IPS-15b (cell line): ENCODE results near the gene CLEC6A.
A peak's percentile ranks its signal among the peaks of the same experiment; 100 is the strongest.

ENCODE experiments used
- H3K27me3 ChIP-seq: one replicate; pipeline ENCODE4 v1.6.1; 2013; ENCODE audit warnings: low read length; ENCODE audit not compliant: control insufficient read depth, insufficient read depth
- H3K36me3 ChIP-seq: one replicate; pipeline ENCODE4 v1.6.1; 2013; ENCODE audit warnings: low read length; ENCODE audit not compliant: control insufficient read depth, insufficient read depth
- H3K4me1 ChIP-seq: one replicate; pipeline ENCODE4 v1.6.1; 2013; ENCODE audit warnings: mild to moderate bottlenecking, low read length; ENCODE audit not compliant: control insufficient read depth, insufficient read depth
- H3K4me3 ChIP-seq: one replicate; pipeline ENCODE4 v1.5.1; 2013; ENCODE audit warnings: low read depth, low read length
- H3K9ac ChIP-seq: one replicate; pipeline ENCODE4 v1.6.1; 2013; ENCODE audit warnings: low read depth, mild to moderate bottlenecking, low read length
- H3K9me3 ChIP-seq: one replicate; pipeline ENCODE4 v1.6.1; 2013; ENCODE audit warnings: mild to moderate bottlenecking, low read length; ENCODE audit not compliant: control insufficient read depth, insufficient read depth

The CLEC6A gene

GRCh38 chr12:8499616-8500015, 43.9 kb downstream of the CLEC6A start:
- H3K9ac ChIP-seq, result no peak overlapping the region
- H3K27me3 ChIP-seq, result no peaks in the 10 kb centered on the region

GRCh38 chr12:8501720-8502119, 46.0 kb downstream of the CLEC6A start:
- H3K4me3 ChIP-seq, result no peak overlapping the region
- no peaks in the 10 kb centered on the region for H3K9me3 ChIP-seq
- H3K27me3 ChIP-seq, result no peaks in the 10 kb centered on the region
- no peaks in the 10 kb centered on the region for H3K36me3 ChIP-seq
- peaks cover 4% of the 10 kb centered on the region for H3K4me1 ChIP-seq
- no peak overlapping the region for H3K9ac ChIP-seq

More at GRCh38 chr12:8499616-8500015, 43.9 kb downstream of the CLEC6A start:
- H3K4me1 ChIP-seq, result peaks cover 4% of the 10 kb centered on the region
- H3K36me3 ChIP-seq, result no peaks in the 10 kb centered on the region
- no peaks in the 10 kb centered on the region for H3K9me3 ChIP-seq
- H3K4me3 ChIP-seq, result no peak overlapping the region

DNA sequence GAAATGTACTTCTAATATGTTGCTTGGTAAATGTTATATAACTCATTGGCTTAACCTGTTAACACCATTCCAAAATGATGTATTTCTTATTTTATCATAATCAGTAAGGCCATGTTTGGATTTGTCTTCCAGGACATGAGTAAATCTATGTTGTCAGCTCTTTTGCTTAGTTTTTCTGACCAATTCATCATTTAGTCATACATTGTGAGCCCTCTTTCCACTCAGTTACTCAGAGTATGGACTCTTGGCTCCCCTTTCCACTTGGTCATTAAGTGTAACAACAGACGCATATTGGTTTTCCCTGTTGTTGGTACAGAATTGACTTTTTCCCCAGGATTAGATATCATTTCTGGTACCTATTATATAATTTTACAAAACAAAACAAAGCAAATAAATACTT, 48.6 kb downstream of the CLEC6A start:
- Histone ChIP-seq H3K27me3 (no peaks in the 10 kb centered on the region), H3K4me3 (no peak overlapping the region), H3K4me1 (peaks cover 15% of the 10 kb centered on the region), H3K9me3 (no peaks in the 10 kb centered on the region), H3K9ac (no peak overlapping the region), H3K36me3 (no peaks in the 10 kb centered on the region)

- no peaks in the 10 kb centered on the region for H3K36me3 ChIP-seq
- H3K9ac ChIP-seq, result no peak overlapping the region
- H3K4me1 ChIP-seq, result peaks cover 13% of the 10 kb centered on the region
- no peak overlapping the region for H3K4me3 ChIP-seq
- no peaks in the 10 kb centered on the region for H3K27me3 ChIP-seq
- H3K9me3 ChIP-seq, result no peaks in the 10 kb centered on the region
These were observed 51.8 kb downstream of the CLEC6A start for GRCh38 chr12:8507596-8507995.

- H3K27me3 ChIP-seq, result no peaks in the 10 kb centered on the region
- H3K9me3 ChIP-seq, result no peaks in the 10 kb centered on the region
- H3K4me3 ChIP-seq, result no peak overlapping the region
- no peaks in the 10 kb centered on the region for H3K36me3 ChIP-seq
- H3K4me1 ChIP-seq, result peaks cover 13% of the 10 kb centered on the region
- H3K9ac ChIP-seq, result peak overlapping the region; percentile 17
These were observed 52.5 kb downstream of the CLEC6A start for GRCh38 chr12:8508223-8508622.

GRCh38 chr12:8508910-8509841, 53.4 kb downstream of the CLEC6A start:
- Histone ChIP-seq H3K9me3 (no peaks in the 10 kb centered on the region), H3K4me3 (no peak overlapping the region), H3K36me3 (no peaks in the 10 kb centered on the region), H3K9ac (no peak overlapping the region), H3K4me1 (peaks cover 13% of the 10 kb centered on the region), H3K27me3 (no peaks in the 10 kb centered on the region)

DNA sequence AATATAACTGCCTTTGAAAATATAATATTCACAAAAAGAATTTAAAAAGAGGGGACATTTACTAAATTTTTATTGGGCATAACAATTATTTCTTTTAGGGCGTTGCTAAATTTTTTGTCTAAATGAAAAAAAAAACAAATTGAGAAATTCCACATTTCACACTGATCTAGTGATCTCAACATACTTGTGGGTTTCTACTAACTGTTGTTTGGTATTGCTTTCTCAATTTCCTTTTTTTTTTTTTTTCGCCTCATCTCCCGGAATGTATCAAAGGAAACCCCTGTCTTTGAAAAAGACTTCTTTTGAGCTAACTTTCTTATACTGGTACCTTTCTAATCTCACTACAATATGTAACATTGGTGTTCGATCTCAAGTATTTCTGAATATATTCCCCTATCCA, 57.5 kb downstream of the CLEC6A start, which contains the start of gene CLEC4D:
CLEC4D (plus strand) TSS at position 248 of the 400 bp plus-strand sequence. CDS start 230 bp downstream, outside the sequence.
- H3K9ac ChIP-seq, result no peak within 1 kb of the TSS
- no peaks in the 10 kb centered on the region for H3K9me3 ChIP-seq
- peaks cover 9% of the 10 kb centered on the region for H3K4me1 ChIP-seq
- H3K4me3 ChIP-seq, result no peak within 1 kb of the TSS
- no peaks in the 10 kb centered on the region for H3K27me3 ChIP-seq
- H3K36me3 ChIP-seq, result no peaks in the 10 kb centered on the region

DNA sequence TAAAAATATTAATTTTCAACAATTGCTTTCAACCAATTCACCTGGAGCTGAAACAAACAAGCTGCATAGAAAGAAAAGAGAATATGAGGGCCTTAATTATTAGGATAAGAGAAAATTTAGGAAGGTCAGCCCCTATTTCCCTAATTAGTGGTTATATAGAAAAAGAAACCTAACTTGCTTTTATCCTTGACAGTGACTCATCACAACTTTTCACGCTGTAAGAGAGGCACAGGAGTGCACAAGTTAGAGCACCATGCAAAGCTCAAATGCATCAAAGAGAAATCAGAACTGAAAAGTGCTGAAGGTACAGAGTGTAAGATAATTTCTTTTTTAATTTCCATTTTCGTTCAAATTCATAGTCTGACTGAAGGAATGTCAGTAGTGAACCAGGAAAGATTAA, 62.2 kb downstream of the CLEC6A start:
- Histone ChIP-seq H3K9ac (no peak overlapping the region), H3K36me3 (no peaks in the 10 kb centered on the region), H3K4me1 (no peaks in the 10 kb centered on the region), H3K9me3 (no peaks in the 10 kb centered on the region), H3K27me3 (no peaks in the 10 kb centered on the region), H3K4me3 (no peak overlapping the region)

- no peaks in the 10 kb centered on the region for H3K9me3 ChIP-seq
- no peaks in the 10 kb centered on the region for H3K36me3 ChIP-seq
- no peaks in the 10 kb centered on the region for H3K4me1 ChIP-seq
- H3K9ac ChIP-seq, result no peak overlapping the region
- H3K27me3 ChIP-seq, result no peaks in the 10 kb centered on the region
- H3K4me3 ChIP-seq, result no peak overlapping the region
These were observed 63.4 kb downstream of the CLEC6A start for GRCh38 chr12:8519171-8519570.

GRCh38 chr12:8527250-8528130, 71.7 kb downstream of the CLEC6A start:
- Histone ChIP-seq H3K4me3 (peak overlapping the region; percentile 15), H3K4me1 (peaks cover 9% of the 10 kb centered on the region), H3K9me3 (peaks cover 2% of the 10 kb centered on the region), H3K36me3 (no peaks in the 10 kb centered on the region), H3K27me3 (no peaks in the 10 kb centered on the region), H3K9ac (no peak overlapping the region)
